Heart left ventricle (tissue), 16 donors: ENCODE data around the gene NTM. TPM values are rescaled to one million over a fixed set of nuclear protein-coding genes. Genes with fewer than 3 reads are reported as not detected.

Experiments used
- ATAC-seq, 4 donors: fragments of 200-7000 bp; cut with Tn5 transposase; one replicate each; pipeline ENCODE4 v1.9.1; 2020 to 2022; ENCODE audit warnings: moderate library complexity in 4 of 4, mild to moderate bottlenecking in 3 of 4, moderate number of reproducible peaks in 1 of 4
- DNase-seq, 5 donors: peaks; one replicate each; pipeline ENCODE4 v3.0.0-alpha.2; 2020
- H3K27ac ChIP-seq, 12 donors: fragments of 200-600 bp; sonication (generic) in 4 of 12; one replicate each; pipeline versions ENCODE4 v1.5.0 to v1.8.0; 2016 to 2022; ENCODE audit warnings: mild to moderate bottlenecking in 2 of 12
- H3K27me3 ChIP-seq, 9 donors: fragments of 200-600 bp; sonication (generic) in 2 of 9; one replicate each; pipeline versions ENCODE4 v1.5.1 to v1.8.0; 2016 to 2022; ENCODE audit warnings: mild to moderate bottlenecking in 3 of 9
- H3K36me3 ChIP-seq, 9 donors: fragments of 200-600 bp; sonication (generic) in 2 of 9; one replicate each; pipeline versions ENCODE4 v1.5.0 to v1.8.0; 2018 to 2022; ENCODE audit warnings: mild to moderate bottlenecking in 2 of 9
- H3K4me1 ChIP-seq, 12 donors: fragments of 200-600 bp; sonication (generic) in 4 of 12; one replicate each; pipeline versions ENCODE4 v1.5.0 to v1.8.0; 2016 to 2022; ENCODE audit warnings: mild to moderate bottlenecking in 3 of 12
- H3K4me3 ChIP-seq, 12 donors: fragments of 200-600 bp; sonication (generic) in 4 of 12; one replicate each; pipeline versions ENCODE4 v1.5.0 to v1.8.0; 2017 to 2022; ENCODE audit warnings: mild to moderate bottlenecking in 9 of 12, moderate library complexity in 4 of 12
- H3K9me3 ChIP-seq, 12 donors: fragments of 200-600 bp; sonication (generic) in 4 of 12; one replicate each; pipeline versions ENCODE4 v1.5.0 to v1.8.0; 2016 to 2022; ENCODE audit warnings: mild to moderate bottlenecking in 1 of 12
- POLR2A ChIP-seq, 2 donors: fragments of 450-650 bp; IDR thresholded peaks; one replicate each; pipeline ENCODE4 v1.6.1; 2017; ENCODE audit warnings: antibody characterized with exemption in 2 of 2, mild to moderate bottlenecking in 2 of 2, moderate library complexity in 2 of 2
- WGBS, 4 donors: extraction: QIAGEN DNeasy Blood & Tissue Kit in 2 of 4; methylation state at CpG; one replicate each; pipeline versions ENCODE4 v1.1.5 to v1.1.7; 2013 to 2018; 5-methylcytosine and 5-hydroxymethylcytosine counted together
- intact Hi-C, 10 donors: fragments of 100-400 bp; cut with DNase I; formaldehyde crosslinking; loops; one replicate each; pipeline versions ENCODE4 v1.11.1 to v1.14.2; 2022
- polyA plus RNA-seq, 2 donors: library from polyadenylated mRNA; stranded (reverse); fragments of 200-250 nt; gene quantifications; one replicate each; pipeline ENCODE4 v1.2.3, GENCODE V29; 2013
- total RNA-seq, 9 donors: library from RNA; depleted of rRNA in 2 of 9; stranded (reverse); fragments of >200 nt in 2 of 9; fragmentation: NEBNext Ultra II Directional in 3 of 9; extraction: Animal tissue kit (Norgen Biotek cat#: 25700) in 3 of 9; gene quantifications; one replicate each; pipeline versions ENCODE4 v1.1.0 to v1.2.4, GENCODE V29; 2016 to 2023
- TF ChIP-seq, protein P1 (sequence below), 12 donors: fragments of 200-600 bp; sonication (generic) in 4 of 12; IDR thresholded peaks; one replicate each; pipeline versions ENCODE4 v1.5.0 to v1.8.0; 2018 to 2022; ENCODE audit warnings: antibody characterized with exemption in 12 of 12, mild to moderate bottlenecking in 5 of 12
- donor health status: ischemic (EF 13 %, LVEDD 7.1; RV severe dilation, severe dysfunction).
- donor health status: healthy with polysubstance abuse.
- donor health status: DM: no; HTN: yes; CAD: no.
- donor health status: DM: no; HTN: no; CAD: no.
- donor health status: ischemic (EF 25% LVEDD 6.9; RV normal size, moderate dysfunction).
- donor health status: ischemic (EF 25% LVEDD 5.7; RV mildly dilated, moderate dysfunction).
- donor health status: healthy.
- donor health status: DM: yes; HTN: yes; CAD: no.
- donor health status: ischemic (EF 35%, LVEDD 5.7; RV mildly dilated, moderate dysfunction).
- donor health status: nonischemic (EF 11% LVEDD 7.7; RV severe dilation, severe dysfunction).
- donor health status: DM: yes; HTN: yes; CAD: no.
- donor health status: PGD.
- donor health status: ischemic (EF 29% LVEDD 5.4; RV normal size, mild dysfunction).
- donor health status: nonischemic (EF 23%, LVEDD 6.1; RV moderate dilation, normal function).

The NTM gene
- total and polyA plus RNA-seq, 11 donors: 0.40 to 7.7 (median 1.5) TPM

DNA sequence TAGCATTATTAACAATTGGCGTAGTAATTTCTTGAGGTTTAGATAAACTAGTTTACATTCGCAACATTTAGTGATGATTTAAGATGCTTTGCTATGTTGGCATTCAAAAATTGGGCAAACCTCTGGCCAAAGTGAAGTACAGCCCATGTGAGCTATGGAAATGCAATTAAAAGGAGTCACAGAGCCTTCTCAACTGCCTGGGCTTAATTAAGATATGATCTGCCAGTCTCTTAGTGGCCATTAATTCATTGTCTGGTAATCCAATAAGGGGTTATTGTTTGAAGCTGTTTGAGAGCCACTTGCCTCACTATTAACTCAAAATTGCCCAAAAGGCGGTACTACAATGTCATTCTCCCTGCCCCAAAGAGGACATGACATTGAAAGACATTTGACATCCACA is 608.9 kb downstream of the NTM start:
- WGBS, 4 donors: 83 to 94% (median 92%) methylated on average over 3 of the region's 3 CpGs

DNA sequence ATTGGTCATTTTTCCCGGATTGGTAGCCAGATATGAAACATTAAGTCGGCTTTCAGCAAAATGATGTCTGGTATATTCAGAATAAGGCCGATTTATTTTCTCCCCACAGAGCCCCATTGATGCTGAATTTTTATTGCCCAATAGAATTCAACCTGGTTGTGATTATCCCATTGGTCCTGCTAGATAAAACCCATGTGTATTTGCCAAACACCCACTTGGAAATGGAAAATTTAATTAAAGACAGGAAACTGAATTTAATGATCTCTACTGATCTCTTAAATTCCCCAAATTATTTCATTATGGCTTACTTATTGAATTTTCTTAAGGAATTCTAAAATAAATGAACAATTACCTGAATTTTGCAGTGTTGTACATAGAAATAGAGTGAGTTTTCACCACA is 609.8 kb downstream of the NTM start:
- no peak for DNase-seq
- H3K27me3 ChIP-seq: peaks cover 0 to 8% (median 0%) of the 10 kb centered on the region in 9 donors
- H3K36me3 ChIP-seq: no peaks in the 10 kb centered on the region
- no peak overlapping the region for H3K4me3 ChIP-seq
- WGBS, 4 donors: 81 to 89% (median 85%) methylated on average over 3 of the region's 3 CpGs
- ATAC-seq: no peak
- H3K27ac ChIP-seq: no peak overlapping the region
- no peak for TF ChIP-seq POLR2A (IDR thresholded peaks at IDR 0.05)
- TF ChIP-seq, protein P1, sequence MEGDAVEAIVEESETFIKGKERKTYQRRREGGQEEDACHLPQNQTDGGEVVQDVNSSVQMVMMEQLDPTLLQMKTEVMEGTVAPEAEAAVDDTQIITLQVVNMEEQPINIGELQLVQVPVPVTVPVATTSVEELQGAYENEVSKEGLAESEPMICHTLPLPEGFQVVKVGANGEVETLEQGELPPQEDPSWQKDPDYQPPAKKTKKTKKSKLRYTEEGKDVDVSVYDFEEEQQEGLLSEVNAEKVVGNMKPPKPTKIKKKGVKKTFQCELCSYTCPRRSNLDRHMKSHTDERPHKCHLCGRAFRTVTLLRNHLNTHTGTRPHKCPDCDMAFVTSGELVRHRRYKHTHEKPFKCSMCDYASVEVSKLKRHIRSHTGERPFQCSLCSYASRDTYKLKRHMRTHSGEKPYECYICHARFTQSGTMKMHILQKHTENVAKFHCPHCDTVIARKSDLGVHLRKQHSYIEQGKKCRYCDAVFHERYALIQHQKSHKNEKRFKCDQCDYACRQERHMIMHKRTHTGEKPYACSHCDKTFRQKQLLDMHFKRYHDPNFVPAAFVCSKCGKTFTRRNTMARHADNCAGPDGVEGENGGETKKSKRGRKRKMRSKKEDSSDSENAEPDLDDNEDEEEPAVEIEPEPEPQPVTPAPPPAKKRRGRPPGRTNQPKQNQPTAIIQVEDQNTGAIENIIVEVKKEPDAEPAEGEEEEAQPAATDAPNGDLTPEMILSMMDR (IDR thresholded peaks at IDR 0.05): no peak
- intact Hi-C loops: loop anchor here in 1 of 10 donors (10.0 kb wide), 1 partner anchor 55 kb away; no protein-coding TSS in a partner anchor
- no peaks in the 10 kb centered on the region for H3K4me1 ChIP-seq
- H3K9me3 ChIP-seq: peaks cover 0 to 8% (median 0%) of the 10 kb centered on the region in 12 donors

More for the DNA sequence above, 608.9 kb downstream of the NTM start:
- no peak for DNase-seq
- ATAC-seq: no peak
- Histone ChIP-seq H3K4me1 (no peaks in the 10 kb centered on the region), H3K36me3 (no peaks in the 10 kb centered on the region), H3K9me3 (peaks cover 0 to 8% (median 0%) of the 10 kb centered on the region in 12 donors), H3K27me3 (peaks cover 0 to 8% (median 0%) of the 10 kb centered on the region in 9 donors), H3K27ac (no peak overlapping the region), H3K4me3 (no peak overlapping the region)
- TF ChIP-seq, protein P1 (IDR thresholded peaks at IDR 0.05): no peak
- TF ChIP-seq POLR2A (IDR thresholded peaks at IDR 0.05): no peak
- intact Hi-C loops: no loop called here

DNA sequence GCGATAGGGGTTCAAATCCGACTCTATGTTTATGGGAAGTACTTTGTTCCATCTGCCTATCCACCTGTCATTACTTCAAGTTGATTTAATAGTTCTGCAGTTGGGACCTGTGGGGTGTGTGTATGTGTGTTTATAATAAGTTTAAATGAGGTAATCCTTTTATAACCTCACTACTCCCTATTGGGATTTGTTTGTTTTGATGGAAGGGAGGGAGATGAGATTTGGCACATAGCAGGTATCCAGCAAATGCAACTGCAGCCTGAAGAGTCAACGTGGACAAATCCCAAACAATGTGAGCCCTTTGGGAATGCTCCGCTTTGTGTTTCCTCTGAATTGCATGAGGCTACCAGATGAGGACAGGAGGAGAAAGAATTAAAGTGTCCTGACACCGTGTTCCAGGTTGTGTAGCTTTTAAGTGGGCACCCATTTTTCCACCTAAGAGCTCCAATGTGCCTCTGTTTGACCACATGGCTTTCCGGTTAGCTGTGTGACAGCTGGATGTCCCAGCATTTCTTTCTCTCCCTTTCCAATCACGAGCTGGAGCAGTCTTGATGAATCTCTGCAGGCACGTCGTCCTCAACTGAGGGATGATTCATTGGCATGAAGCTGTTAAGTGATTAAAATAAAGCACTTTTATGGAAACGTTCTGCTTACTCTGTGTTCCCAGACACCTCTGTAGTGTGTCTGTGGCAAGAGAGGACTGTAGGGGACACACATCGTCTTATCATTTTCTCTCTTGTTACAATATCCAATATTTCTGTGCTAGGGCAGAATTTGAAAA is 610.7 kb downstream of the NTM start:
- WGBS, 4 donors: 59 to 65% (median 60%) methylated on average over 11 of the region's 11 CpGs
- DNase-seq: no peak
- no peak for ATAC-seq
- Histone ChIP-seq H3K9me3 (peaks cover 0 to 8% (median 0%) of the 10 kb centered on the region in 12 donors), H3K4me1 (no peaks in the 10 kb centered on the region), H3K36me3 (no peaks in the 10 kb centered on the region), H3K27me3 (peaks cover 0 to 8% (median 0%) of the 10 kb centered on the region in 9 donors), H3K4me3 (no peak overlapping the region), H3K27ac (no peak overlapping the region)
- no peak for TF ChIP-seq POLR2A (IDR thresholded peaks at IDR 0.05)
- TF ChIP-seq, protein P1 (IDR thresholded peaks at IDR 0.05): no peak
- intact Hi-C loops: loop anchor here in 1 of 10 donors (10.0 kb wide), 1 partner anchor 56 kb away; no protein-coding TSS in a partner anchor

DNA sequence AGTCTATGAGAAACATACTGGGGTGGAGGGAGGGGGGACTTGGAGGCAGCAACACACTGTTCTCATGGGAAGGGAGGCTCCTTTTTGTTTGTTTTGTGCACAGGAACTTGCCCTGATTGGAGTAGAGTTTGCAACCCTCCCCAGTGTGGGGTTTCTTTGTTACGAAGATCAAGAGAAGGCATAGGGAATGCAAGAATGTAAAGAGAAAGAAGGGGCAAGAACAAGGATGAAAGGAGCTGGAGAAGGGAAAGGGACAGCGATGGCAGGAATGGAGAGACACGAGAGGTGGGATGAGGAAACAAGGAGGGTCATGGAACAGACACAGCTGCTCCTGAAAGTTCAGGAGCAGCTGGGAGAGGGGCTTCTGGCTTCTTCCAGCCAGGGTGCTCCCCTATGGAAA is 611.7 kb downstream of the NTM start:
- no peak for TF ChIP-seq POLR2A (IDR thresholded peaks at IDR 0.05)
- TF ChIP-seq, protein P1 (IDR thresholded peaks at IDR 0.05): no peak
- H3K4me3 ChIP-seq: no peak overlapping the region
- ATAC-seq: no peak
- WGBS, 4 donors: 29 to 38% (median 33%) methylated on average over 3 of the region's 3 CpGs
- peaks cover 0 to 2% (median 0%) of the 10 kb centered on the region in 9 donors for H3K27me3 ChIP-seq
- intact Hi-C loops: loop anchor here in 1 of 10 donors (10.0 kb wide), 1 partner anchor 57 kb away; no protein-coding TSS in a partner anchor
- no peak for DNase-seq
- H3K36me3 ChIP-seq: no peaks in the 10 kb centered on the region
- no peak overlapping the region for H3K27ac ChIP-seq
- peaks cover 0 to 8% (median 0%) of the 10 kb centered on the region in 12 donors for H3K9me3 ChIP-seq
- no peaks in the 10 kb centered on the region for H3K4me1 ChIP-seq
